GM19238 (cell line): ENCODE measurements around the gene AK8.

Source experiments
- DNase-seq: peaks from one replicate; pipeline ENCODE4 v3.0.0; 2011; ENCODE audit warnings: low spot score; ENCODE audit not compliant: insufficient read length

The AK8 gene

GRCh38 chr9:132858751-132859150 lies 19.3 kb downstream of the AK8 start:
- DNase-seq: no peak

DNA sequence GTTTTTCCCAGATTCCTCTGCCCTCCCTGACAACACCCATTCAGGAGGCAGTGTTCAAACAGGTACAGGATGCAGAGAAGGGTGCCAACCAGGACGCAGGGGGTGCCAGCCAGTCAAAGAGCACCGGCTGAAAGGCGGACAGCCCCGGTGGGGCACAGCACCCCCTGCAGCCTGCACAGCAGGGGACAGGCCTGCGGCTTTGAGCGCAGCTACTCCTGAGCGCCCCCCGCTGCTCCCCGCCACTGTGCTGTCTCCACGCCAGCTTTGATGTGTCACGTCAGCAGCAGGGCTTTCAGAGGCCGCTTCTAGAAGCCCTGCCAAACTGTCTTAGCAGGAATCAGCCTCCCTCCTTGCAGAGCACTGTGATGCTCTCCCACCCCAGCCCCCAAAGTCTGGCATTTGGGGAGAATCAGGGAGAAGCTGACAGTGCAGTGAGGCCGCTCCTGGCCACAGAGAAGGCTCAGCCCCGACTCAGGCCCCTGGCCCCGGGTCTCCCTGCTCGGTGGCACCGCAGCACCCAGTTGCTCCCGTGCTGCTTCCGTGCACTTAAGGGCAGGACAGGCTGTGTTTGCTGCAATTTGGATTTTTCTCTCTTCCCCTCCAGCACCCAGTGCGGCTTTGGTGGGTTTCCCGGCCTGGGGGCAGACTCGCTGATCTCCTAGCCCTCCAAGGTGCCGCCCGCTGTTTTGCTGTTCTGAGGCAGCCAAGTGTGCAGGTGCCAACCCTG lies 20.3 kb downstream of the AK8 start:
- DNase-seq: no peak

- no peak for DNase-seq
Observed at GRCh38 chr9:132857031-132857430, 21.1 kb downstream of the AK8 start.

GRCh38 chr9:132855904-132856303 lies 22.2 kb downstream of the AK8 start:
- DNase-seq: no peak

- DNase-seq: no peak
Observed at GRCh38 chr9:132854832-132855231, 23.3 kb downstream of the AK8 start.

DNA sequence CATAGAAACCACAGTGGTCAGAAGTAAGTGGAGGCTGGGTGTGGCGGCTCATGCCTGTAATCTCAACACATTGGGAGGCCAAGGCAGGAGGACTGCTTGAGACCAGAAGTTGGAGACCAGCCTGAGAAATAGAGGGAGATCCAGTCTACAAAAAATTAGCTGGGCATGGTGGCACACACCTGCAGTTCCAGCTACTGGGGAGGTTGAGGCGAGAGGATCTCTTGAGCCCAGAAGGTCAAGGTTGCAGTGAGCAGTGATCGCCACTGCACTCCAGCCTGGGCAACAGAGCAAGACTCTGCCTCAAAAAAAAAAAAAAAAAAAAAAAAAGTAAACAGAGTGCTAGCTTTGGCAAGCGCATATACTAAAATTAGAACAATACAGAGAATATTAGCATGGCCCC lies 24.6 kb downstream of the AK8 start:
- DNase-seq: no peak

- no peak for DNase-seq
Observed at GRCh38 chr9:132849185-132849706, 28.8 kb downstream of the AK8 start.

- DNase-seq: no peak
Observed at GRCh38 chr9:132846918-132847515, 31.1 kb downstream of the AK8 start.

DNA sequence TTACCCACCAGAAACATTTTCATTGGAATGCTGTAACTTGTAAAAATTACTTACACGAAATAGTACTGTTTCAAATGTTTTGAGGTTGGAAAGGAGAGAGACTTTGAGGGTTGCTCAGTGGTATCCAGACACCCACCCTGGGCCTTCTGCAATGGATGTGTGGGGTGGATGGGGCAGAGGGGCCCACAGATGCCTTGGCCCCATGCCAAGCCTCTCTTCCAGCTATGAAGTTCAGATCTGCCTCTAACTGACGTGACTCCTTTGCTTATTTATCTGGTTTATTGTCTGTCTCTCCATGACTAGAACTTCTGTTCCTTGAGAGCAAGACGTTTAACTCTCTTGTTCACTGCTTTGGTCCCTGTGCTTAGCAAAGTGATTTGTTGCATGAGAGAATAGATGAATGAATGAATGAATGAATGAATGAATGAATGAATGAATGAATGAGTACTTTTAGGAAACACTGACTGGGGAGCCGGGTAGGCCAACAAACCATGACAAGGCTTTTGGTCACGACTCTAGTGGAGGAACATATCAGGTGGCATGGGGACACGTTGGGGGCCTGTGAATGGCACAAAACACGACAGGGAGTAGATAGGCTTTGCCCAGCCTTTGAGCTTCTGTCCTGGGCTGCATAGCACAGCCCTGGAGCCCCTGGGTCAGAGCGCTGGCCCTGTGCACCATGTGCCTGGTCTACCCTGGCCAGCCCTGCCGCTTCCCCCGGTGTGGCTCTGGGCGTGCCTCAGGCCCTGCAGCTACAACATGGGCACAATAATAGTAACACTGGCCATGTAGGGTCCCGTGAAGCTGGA lies 31.8 kb downstream of the AK8 start:
- DNase-seq: no peak

DNA sequence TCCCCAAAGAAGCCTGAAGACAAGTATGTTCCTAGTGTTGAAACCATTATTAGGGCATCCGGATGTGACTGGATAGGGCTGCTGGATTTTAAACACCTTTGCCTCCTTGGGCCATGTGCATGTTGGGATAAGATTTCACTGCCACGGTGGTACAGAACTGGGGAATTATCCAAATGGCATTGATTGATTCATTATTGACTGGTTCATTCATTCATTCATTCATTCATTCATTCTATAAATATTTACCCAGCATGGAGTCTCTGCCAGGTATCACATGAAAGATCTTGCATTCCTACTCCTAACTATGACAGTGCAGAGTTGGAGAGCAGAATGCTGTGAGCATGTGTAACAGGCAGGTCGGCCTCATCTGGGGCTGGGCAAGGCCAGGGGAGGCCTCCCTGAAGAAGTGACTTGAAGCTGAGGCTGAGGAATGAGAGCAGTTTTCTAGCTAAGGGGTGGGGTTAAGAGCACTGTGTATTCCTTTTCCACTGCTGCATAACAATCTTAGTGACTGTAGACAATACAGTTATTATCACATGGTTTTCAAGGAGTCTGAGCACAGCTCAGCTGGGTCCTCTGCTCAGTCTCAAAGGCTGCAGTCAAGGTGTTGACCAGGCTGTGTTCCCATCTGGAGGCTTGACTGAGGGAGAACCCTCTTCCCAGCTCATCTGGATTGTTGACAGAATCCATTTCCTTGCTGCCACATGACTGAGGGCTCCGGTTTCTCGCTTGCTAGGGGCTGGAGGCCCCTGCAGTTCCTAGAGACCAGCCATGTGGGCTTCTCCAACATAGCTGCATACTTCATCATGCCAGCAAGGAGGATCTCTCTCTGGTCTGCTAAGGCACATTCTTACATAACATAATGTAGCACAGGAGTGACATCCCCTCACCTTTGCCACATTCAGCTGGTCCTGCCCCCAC lies 35.7 kb downstream of the AK8 start:
- no peak for DNase-seq

DNA sequence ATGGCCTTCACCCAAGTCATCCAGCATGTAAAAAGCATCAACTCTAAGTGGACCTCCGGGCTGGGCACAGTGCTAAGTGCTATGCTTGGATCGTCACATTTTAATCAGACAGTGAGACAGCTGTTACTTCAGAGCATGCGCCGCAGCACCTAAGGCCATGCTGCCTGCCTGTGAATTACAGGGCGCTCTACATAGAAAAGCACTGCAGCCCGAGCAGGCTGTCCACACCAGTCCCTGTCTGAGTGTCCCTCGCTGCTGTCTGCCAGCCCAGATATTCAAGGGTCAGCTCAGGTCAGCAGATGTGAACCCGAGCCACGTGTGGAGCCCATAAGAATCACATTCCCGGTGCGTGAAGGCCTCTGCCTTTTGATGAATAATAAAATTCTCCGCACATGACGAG lies 37.1 kb downstream of the AK8 start:
- DNase-seq: no peak

DNA sequence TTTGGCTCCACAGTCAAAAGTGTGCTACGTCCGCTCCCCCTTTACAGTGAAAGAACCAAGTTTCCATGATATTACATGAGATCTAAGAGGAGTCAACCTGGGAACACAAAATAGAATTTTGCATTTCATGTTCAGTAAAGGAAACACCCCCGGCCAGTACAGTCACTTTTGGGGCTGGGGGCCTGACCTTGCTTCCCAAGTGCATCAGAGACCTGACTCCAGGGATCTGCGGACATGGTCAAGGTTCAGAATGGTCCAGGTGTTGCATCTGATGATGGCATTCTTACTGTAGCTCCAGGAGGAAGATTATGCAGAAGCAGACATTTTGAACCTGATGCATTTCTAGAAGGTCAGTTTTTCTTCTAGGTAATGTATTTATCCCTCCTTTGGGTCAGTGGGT lies 39.8 kb downstream of the AK8 start:
- DNase-seq: no peak

DNA sequence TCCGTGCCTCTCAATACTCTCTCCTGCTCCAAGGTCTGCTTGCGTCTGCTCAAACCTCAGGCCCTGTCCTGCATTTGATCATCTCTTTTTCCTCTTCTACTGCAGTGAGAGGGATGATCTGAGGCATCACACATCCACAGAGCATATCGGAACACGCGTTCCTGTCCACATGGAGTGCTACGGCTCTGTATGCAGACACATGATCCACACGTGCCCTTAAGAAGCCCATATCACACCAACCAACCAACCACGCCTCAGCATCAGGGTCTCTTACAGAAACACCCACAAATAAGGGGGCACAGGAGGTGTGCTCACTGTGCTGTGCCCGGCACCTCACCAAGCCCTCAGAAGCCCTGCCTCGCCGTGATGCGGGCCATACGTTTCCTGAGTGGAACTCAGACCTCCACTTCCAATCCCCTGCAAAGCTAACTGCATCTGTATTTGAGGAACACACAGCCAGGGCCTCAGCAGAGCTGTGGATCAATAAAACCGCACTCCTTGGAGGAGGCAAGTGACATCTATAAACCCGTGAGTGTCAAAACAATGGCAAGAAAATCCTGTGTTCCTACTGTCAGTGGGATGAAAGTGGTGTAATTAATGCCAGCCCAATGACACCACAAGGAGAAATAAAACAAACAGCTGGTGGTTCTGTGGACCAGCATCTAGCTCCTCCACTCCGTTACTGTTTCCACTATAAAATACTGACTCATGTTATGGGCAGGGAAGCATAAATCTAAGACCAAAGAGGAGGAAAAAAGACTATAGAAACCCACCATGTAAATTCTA lies 40.4 kb downstream of the AK8 start:
- DNase-seq: no peak

DNA sequence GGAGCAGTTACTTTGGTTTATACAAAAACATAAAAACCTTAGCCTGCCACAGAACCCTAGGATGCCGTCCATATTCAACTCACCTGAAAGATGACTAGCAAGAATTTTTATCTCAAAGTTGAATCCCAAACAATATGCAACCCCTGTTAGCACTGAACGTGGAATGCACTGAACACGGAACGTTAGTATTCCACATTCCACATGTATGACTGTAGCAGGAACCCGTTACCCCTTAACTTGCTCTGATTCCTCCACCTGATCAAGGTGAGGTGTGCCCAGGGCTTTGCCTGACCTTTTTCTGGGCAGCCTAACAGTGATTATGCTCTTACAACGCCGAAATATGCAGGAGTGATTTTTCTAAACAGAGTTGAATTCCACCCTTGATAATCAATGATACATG lies 43.7 kb downstream of the AK8 start:
- no peak for DNase-seq

DNA sequence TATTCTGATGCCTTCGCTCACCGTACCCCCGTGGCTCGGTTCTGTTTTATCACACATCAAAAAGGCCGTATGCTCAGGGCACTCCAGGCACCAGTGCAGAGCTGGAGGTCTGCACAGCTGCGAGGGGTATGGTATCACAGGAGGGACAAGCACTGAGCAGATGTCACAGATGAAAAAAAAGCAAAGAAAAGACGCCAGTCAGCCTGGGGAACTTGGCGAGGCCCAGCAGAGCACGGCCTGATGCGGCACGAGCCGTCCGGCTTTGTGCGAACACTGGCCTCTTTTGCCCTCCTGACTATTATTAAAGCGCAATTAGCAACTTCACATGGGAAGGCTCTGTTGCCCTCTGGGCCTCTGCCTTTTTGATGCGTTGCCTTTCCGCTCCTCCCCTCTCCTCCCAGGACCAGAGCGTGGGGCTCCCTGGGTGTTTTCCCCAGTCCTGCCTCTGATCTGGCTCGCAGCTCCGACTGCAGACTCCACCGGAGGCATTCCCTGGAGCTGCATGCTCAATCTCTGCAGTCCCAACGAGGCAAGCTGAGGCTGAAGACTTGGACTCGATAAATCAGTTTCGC lies 44.4 kb downstream of the AK8 start:
- no peak for DNase-seq

- no peak for DNase-seq
Observed at GRCh38 chr9:132832171-132832881, 45.8 kb downstream of the AK8 start.

GRCh38 chr9:132828201-132828770 lies 49.8 kb downstream of the AK8 start:
- DNase-seq: no peak

- DNase-seq: no peak
Observed at GRCh38 chr9:132827366-132827765, 50.7 kb downstream of the AK8 start.
